GM19468 (cell line): Measurements from ENCODE around the gene RANBP3.
"Not testable (repeated sequence)": the region's sequence is repeated elsewhere in the genome, so short reads cannot be mapped to it uniquely, and the experiment has no call there.

Experiments used
- ATAC-seq: cut with Tn5 transposase; IDR thresholded peaks from one replicate; pipeline ENCODE4 v1.9.1; 2021; ENCODE audit warnings: mild to moderate bottlenecking, moderate library complexity, moderate number of reproducible peaks; ENCODE audit not compliant: unreplicated experiment; ENCODE audit errors: extremely low read depth

The RANBP3 gene

DNA sequence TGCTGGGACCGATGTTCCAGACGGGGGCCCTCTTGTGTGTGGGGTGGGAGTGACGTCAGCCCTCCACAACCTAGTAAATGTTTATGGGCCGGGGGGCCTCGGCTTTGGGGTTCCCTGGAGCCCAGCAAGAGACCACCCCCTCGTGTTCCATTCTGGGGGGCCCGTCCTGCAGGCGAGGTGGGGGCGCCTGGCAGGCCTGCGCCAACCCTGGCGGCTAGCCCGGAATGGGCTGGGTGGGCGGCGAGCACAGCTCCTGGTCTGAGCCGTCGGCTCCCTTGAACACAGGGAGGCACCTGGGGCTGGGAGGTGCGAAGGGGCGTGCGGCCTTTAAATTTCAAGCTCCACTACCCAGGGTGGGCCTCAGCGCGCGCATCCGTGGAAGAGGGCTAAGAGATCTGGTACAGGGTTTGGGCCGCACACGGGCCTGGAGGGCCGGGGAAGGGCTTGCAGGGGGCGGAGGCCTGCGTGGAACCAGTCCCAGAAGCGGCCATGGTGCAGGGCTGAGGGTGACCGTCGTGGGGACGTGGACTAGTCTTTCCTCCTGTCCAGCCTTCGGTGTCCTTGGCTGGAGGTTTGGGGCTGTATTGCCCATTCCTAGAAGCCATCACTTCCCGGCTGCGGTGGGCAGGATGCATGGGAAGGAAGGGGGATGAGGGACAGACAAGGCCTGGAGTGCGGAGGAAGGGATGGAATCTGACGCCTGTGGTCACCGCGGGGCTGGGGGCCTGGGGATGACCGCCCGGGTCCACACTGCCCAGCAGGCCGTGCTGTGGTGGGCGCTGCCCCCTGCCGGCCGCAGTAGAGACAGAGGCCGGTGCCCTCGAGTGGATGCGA is 85.8 kb downstream of the RANBP3 start:
- ATAC-seq: no peak

- ATAC-seq: no peak
These were observed 86.4 kb downstream of the RANBP3 start for GRCh38 chr19:5891572-5891937.

DNA sequence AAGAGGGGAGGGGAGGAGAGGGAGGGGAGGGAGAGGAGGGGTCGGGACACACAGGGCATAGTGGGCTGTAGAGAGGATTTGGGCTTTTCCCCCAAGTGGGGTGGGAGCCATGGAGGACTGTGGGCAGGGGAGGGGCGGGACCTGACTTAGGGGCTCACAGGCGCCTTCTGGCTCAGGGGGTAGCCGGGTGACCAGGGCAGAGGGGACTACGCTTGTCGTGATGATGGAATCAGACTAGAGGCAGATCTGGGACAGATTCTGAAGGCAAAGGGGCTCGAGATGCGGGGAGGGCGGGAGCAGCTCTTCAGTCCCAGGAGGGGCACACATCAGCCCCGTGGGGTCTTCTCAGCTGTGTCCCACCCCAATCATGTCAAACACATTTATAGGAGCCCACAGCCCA is 87.8 kb downstream of the RANBP3 start:
- ATAC-seq: no peak

DNA sequence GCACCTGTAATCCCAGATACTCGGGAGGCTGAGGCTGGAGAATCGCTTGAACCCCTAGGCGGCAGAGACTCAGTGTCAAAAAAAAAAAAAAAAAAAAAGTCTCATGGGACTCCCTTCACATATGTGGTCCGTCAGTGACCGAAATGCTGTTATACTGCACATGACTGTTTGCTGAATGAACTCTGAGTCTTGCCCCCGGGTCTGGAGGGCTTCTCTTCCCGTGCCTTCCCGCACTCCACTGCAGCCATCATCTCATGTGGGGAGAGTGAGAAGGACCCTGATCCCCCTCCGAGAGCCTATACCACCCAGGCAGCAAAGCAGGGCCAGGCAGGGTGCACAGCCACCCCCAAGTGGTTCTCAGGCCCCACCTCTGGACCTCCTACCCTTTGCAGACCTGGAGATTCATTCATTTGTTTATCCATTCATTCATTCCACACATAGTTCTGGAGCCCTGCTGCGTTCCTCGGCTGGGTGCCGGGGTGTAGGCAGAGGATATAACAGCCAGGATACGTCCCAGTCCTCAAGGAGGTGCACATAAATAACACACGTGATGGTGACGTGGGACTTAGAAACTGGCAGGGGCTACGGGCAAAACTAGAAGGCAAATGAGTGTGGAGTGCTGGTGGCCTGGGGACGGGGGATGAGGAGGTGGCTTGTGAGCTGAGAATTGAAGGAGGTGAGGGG is 88.5 kb downstream of the RANBP3 start:
- ATAC-seq: no peak

GRCh38 chr19:5884065-5884811 is 93.7 kb downstream of the RANBP3 start:
- ATAC-seq: not testable (repeated sequence)

DNA sequence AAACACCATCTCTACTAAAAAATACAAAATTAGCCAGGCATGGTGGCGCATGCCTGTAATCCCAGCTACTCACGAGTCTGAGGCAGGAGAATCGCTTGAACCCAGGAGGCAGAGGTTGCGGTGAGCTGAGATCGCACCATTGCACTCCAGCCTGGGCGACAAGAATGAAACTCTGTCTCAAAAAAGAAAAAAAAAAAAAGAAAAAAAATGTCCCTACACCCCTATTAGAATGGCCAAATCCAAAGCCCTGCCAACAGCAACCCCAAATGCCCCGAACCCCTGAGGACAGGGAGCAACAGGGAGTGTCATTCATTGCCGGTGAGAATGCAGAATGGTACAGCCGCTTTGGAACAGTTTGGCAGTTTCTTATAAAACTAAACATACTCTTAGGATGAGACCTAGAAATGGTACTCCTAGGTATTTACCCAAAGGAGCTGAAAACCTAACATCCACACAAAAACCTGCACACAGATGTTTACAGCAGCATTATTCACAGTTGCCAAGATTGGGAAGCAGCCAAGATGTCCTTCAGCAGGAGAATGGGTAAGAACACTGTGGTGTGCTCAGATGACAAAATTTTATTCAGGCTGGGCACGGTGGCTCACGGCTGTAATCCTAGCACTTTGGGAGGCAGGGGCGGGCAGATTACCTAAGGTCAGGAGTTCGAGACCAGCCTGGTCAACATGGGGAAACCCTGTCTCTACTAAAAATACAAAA is 94.6 kb downstream of the RANBP3 start:
- not testable (repeated sequence) for ATAC-seq

- ATAC-seq: no peak
These were observed 95.4 kb downstream of the RANBP3 start for GRCh38 chr19:5882421-5882968.

- no peak for ATAC-seq
These were observed 96.2 kb downstream of the RANBP3 start for GRCh38 chr19:5881543-5882299.

- no peak for ATAC-seq
These were observed 97.3 kb downstream of the RANBP3 start for GRCh38 chr19:5880604-5881078.

DNA sequence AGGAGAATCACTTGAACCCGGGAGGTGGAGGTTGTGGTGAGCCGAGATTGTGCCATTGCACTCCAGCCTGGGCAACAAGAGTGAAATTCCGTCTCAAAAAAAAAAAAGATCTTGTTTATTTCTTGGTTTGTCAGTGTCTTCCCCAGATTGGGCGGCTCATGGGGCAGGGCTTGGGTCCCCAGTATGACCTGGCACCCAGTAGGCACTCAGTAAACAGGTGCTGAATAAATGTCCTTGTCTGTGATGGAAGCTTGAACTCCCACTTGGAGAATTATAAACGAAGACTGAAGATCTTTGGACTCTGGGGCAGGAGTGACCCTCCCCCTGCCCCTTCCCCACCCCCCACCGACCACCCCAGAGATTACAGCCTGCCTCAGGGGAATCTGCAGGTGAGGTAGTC is 97.7 kb downstream of the RANBP3 start:
- ATAC-seq: no peak

- ATAC-seq: no peak
These were observed 100.1 kb downstream of the RANBP3 start for GRCh38 chr19:5877882-5878281.

DNA sequence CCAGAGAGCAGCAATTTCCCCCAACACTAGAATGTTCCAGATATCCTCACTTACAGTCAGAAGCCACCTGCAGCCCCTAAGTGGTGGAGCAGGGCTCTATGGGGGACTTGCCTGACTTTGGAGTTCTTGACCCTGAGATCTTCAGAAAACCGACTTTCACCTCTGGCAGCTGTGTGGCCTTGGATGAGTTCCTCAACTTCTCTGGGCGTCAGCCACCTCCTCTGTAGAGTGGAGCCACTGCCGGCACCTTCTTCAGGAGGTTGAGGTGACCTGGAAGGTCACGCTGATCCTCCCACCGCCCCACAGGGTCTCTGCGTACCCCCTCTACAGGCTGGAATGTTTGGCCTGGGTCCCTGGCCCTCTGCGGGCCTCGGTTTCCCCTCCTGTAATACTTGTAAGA is 100.5 kb downstream of the RANBP3 start:
- no peak for ATAC-seq

DNA sequence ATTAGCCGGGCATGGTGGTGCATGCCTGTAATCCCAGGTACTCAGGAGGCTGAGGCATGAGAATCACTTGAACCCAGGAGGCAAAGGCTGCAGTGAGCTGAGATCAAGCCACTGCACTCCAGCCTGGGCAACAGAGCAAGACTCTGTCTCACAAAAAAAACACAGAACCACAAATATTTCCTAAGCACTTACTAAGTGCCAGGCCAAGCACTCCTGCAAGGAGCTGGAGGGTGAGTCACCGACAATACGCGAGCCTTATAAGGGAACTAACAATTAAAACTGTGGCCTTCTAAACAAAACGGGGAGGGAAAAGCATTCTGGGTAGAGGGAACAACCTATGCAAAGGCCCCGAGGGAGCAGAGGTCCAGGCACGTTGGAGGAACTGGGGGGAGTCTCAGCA is 103.4 kb downstream of the RANBP3 start:
- not testable (repeated sequence) for ATAC-seq

DNA sequence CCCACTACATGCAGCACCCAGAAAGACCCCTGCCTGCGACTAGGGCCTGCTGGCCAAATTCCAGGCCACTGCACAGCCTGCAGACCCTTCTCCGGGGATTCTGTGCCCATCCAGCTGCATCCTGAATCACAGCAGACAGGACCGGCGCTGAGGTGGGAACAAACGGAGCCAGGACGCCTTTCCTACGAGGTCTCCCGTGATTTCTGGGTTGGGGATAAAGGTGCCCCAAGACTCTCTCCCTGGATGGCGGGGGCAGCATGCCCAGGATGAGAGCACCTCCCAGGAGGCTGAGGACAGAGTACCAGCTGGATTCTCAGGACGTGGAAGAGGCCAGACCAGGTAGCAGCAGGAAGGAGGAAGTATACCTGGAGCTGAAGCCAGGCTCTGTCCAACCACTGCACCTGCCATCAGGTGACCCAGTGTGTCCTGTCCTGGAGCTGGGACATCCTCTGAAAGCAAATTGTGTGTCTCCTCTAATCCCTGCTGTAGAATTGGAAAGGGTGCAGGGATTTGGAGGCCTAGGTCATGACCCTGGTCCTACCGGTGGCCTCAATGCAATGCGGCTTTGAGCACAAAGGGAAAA is 104.2 kb downstream of the RANBP3 start:
- ATAC-seq: no peak

GRCh38 chr19:5870986-5871394 is 107.0 kb downstream of the RANBP3 start:
- ATAC-seq: no peak

- ATAC-seq: no peak
These were observed 110.5 kb downstream of the RANBP3 start for GRCh38 chr19:5867201-5868136.
